Activated CD4-positive, alpha-beta T cell treated with anti-CD3 and anti-CD28 coated beads for 24 hours (primary cell): ENCODE data around the gene SLC49A3.

Source experiments
- DNase-seq, 2 donors: peaks; one replicate each; pipeline ENCODE4 v3.0.0-alpha.2; 2020; ENCODE audit warnings: low read depth in 2 of 2

Gene SLC49A3

GRCh38 chr4:666822-667544 lies 22.0 kb downstream of the SLC49A3 start:
- no peak for DNase-seq

- DNase-seq = no peak
These were observed 22.5 kb downstream of the SLC49A3 start for GRCh38 chr4:666436-666810.

DNA sequence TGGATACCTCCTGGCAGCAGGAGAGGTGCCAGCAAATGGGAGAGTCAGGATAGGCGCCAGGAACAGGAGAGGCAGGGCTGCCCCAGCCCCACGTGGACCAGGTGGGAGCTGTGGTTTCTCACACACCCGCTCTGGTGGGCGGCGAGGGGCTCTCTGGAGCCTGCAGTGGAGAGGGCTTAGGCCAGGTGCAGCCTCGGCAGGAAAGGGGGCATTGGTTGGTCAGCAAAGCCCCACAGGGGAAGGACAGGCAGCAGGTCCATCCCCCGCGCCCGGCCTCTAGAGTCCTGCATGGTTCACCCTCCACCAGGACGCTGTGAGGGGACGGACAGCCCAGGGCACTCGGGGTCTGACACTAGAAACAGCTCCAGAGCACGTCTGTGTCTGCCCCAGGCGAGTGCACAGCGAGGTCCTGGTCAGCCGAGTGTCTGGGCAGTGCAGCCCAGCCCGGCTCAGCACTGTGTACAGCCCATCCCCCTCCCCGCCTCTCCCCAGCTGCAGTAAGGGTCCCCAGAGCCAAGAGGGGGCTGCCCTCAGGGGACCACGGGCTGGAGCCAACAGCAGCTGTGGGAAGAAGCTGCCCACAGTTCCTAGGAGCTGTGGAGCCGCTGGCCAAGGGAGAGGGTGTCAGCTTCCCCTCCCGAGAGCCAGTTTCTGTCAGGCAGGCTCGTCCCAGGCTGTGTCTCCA lies 23.1 kb downstream of the SLC49A3 start:
- DNase-seq = no peak

- DNase-seq = no peak
These were observed 23.6 kb downstream of the SLC49A3 start for GRCh38 chr4:665381-665750.

DNA sequence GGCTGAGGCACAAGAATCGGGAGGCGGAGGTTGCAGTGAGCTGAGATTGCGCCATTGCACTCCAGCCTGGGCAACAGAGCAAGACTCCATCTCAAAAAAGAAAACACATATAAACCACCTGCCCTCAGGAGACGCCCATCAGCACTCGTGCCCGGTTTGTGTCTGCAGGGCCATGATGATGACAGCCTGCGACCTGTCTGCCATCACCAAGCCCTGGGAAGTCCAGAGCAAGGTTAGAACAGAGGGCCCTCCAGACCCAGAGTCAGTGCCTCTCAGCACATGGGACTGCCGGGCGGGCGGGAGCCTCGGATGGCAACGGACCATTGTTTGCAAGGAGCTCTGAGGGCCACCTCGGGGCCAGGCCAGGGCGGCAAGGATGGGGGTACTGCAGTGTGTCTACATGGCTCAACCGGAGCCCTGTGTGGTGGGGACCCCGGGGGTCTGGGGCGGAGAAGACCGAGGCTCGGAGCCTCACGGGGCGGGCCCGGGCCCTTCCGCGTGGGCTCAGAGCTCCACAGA lies 24.2 kb downstream of the SLC49A3 start:
- no peak for DNase-seq

GRCh38 chr4:663438-664428 lies 25.2 kb downstream of the SLC49A3 start:
- DNase-seq = peak; percentile 57 to 69

DNA sequence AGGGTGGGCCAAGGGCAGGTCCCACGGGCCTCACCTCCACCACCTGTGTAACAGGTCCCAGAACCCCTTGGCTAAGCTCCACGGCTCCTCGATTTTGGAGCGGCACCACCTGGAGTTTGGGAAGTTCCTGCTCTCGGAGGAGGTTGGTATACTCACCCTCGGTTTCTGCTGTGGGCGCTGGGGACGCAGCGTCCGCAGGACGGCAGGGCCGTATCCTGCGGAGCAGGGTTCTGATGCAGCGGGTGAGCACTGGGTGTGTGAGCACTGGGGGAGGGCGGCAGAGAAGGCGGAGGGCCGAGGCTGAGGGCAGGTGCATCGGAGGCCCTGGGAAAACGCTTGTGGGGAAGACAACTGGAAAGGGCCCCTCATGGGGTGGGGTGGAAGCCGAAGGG lies 25.9 kb downstream of the SLC49A3 start:
- DNase-seq = no peak

GRCh38 chr4:661881-662761 lies 26.8 kb downstream of the SLC49A3 start:
- DNase-seq = no peak

DNA sequence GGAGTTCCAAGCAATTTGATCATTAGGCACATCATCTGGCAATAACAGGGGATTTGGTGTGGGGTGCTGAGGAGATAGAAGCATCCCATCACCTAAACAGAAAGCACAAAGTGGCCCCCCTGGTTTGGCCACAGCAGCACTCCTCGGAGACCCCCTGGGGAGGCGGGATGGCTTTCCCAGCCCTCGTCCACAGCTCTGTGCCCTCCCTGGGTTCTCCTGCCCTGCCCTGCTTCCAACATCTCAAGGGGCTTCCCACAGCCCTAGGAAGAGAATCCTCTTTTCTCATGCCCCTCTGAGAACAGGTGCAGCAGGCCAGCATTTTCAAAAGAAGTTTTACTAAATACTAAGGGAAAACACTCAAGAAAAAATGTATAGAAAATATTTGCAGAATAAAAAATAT lies 27.7 kb downstream of the SLC49A3 start:
- DNase-seq = no peak

GRCh38 chr4:660401-660800 lies 28.6 kb downstream of the SLC49A3 start:
- no peak for DNase-seq

- no peak for DNase-seq
These were observed 29.1 kb downstream of the SLC49A3 start for GRCh38 chr4:659851-660250.

DNA sequence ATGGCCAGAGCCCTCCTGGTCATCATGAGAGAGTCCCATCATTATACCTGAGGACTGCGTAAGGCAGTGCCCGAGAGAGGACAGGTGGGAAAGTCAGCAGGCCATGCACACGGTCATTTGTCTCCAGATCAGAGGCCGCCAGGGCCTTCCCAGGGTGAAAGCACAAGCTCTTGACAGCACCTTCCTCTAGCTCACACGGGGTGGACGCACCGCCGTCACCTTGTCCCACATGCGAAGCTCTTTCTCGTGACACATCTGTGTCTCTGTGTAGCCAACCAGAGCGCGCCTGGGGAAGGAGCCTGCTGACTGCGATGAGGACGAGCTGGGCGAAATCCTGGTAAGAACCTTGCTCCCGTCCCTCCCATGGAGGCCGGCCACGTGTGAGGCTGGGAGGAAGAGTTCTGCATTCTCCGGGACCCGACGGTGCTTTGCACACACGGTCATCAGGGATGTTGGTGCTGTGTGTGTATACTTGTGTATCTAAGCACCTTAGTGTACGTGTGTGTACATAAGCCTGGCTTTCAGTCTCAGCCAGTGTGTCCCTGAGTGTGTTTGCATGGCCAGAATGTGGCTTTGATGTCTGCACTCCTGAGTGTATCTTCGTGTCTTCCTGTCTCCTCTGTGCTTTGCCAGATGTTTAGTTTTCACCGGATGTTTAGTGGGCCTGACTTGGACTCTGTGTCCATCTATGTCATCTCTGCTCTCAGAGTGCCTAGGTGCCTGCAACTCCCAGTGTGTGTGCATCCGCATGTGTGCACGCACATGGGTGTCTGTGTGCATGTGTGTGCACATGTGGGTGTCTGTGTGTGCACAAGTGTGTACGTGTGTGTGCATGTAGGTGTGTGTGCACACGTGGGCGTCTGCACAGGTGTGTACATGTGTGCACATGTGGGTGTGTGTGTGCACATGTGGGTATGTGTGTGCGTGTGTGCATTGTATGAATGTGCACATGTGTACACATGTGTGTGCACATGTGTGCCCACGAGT lies 30.0 kb downstream of the SLC49A3 start:
- no peak for DNase-seq

- no peak for DNase-seq
These were observed 30.9 kb downstream of the SLC49A3 start for GRCh38 chr4:657834-658667.

GRCh38 chr4:657338-657833 lies 31.6 kb downstream of the SLC49A3 start:
- DNase-seq = no peak

- no peak for DNase-seq
These were observed 32.3 kb downstream of the SLC49A3 start for GRCh38 chr4:656436-657337.

DNA sequence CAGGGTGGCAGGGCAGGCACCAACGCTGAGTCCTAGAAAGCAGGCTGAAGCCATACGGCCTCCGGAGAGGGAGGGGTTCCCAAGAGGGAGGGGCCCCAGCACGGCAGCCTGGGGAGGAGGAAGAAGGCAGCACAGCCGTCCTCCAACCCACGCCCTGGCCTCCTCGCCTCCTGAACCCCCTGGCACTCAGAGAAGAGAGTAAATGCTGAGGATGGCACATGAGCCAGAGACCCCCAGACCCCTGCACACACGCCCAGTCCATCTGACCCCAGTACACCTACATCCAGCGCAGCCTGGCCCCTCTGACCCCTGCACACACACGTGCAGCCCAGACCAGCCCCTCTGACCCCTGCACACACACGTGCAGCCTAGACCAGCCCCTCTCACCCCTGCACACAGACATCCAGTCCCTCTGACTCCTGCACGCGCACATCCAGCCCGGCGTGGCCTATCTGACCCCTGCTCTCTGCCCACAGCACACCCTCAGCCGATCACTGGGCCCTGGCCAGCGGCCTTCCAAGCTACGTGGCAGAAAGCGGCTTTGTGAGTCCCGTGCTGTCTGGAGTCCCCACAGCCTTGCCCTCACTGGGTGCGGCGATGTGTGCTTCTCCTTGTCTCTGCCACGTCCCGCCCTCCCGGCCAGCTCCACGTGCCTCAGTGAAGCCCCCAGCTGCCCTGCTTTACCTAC lies 33.3 kb downstream of the SLC49A3 start:
- DNase-seq = no peak

- DNase-seq = no peak
These were observed 34.0 kb downstream of the SLC49A3 start for GRCh38 chr4:654871-655463.
